ENCODE results near the gene UBE2G2.

DNA sequence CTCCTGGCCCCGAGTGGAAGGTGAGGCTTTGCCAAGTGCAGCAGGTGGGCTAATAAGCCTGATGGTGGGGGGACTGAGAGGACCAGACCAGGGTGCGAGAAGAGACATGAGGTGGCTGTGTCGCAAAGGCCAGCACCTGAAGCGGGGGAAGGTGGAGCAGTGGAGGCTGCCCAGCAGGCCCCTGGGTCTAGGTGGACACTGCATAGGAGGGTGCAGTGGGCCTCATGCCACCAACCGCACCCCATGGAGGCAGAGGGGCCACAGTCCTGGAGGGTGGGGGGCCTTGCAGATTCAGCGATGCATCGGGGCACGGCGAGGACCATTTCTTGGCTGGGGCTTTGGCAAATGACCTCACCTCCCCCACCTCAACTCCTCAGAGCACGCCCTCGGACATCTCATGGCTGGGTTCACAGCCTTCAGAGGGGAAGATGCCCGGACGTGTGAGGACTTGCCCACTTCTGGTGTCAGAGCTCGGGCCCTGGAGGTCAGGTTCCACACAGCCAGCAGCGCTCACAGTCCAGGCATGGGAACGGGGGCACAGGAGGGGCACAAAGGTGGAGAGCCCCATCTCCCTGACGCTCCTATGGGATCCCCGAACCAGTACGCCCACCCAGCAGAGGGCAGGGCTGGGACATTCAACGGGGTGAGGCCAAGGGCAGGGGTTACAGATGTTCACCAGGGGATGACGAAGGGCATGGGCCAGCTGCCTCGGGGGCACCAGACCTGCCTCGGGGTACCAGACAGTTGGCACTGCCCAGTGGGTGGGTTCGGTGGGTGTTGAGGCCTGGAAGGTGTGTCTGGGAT is 35.4 kb downstream of the UBE2G2 start:
- TF ChIP-seq POLR2AphosphoS5 (IDR thresholded peaks at IDR 0.05; ENCODE audit: low read depth, low read length) (no peak), POLR2A (IDR thresholded peaks at IDR 0.05; ENCODE audit: low read depth, low read length) (no peak), TAF1 (IDR thresholded peaks at IDR 0.05; ENCODE audit: low read depth, low read length) (no peak)

Measured in GM12891 (cell line).